Stimulated activated CD8-positive, alpha-beta memory T cell treated with anti-CD3 and anti-CD28 coated beads, Interleukin-4, amount 100 ng/mL, for 4 hours (primary cell): ENCODE results near the gene TRAPPC8.
"Not testable (repeated sequence)": the region's sequence is repeated elsewhere in the genome, so short reads cannot be mapped to it uniquely, and the experiment has no call there.

Experiments used
- DNase-seq, 2 donors: peaks; one replicate each; pipeline ENCODE4 v3.0.0-alpha.2; 2020; ENCODE audit warnings: low read depth in 2 of 2, low spot score in 1 of 2

The TRAPPC8 gene

GRCh38 chr18:31801078-31801477 is 141.8 kb downstream of the TRAPPC8 start:
- no peak for DNase-seq

- not testable (repeated sequence) for DNase-seq
Measured at GRCh38 chr18:31799257-31799656, 143.7 kb downstream of the TRAPPC8 start.

- DNase-seq, result no peak
Measured at GRCh38 chr18:31798399-31798798, 144.5 kb downstream of the TRAPPC8 start.

GRCh38 chr18:31795747-31796146 is 147.2 kb downstream of the TRAPPC8 start:
- no peak for DNase-seq

- no peak for DNase-seq
Measured at GRCh38 chr18:31793531-31793930, 149.4 kb downstream of the TRAPPC8 start.

- no peak for DNase-seq
Measured at GRCh38 chr18:31792580-31792911, 150.4 kb downstream of the TRAPPC8 start.

GRCh38 chr18:31791817-31792579 is 150.9 kb downstream of the TRAPPC8 start:
- DNase-seq, result no peak

GRCh38 chr18:31789409-31789808 is 153.5 kb downstream of the TRAPPC8 start:
- no peak for DNase-seq

- no peak for DNase-seq
Measured at GRCh38 chr18:31783059-31783458, 159.9 kb downstream of the TRAPPC8 start.
